Stimulated activated CD4-positive, alpha-beta T cell treated with anti-CD3 and anti-CD28 coated beads, Interleukin-1b, Interleukin-23, amount 100 ng/mL, for 4 hours (primary cell): ENCODE data around the gene DDX10.

ENCODE experiments used
- DNase-seq, 2 donors: peaks; one replicate each; pipeline ENCODE4 v3.0.0-alpha.2; 2020; ENCODE audit warnings: low read depth in 2 of 2

DDX10 gene

GRCh38 chr11:108938604-108939003 is 273.7 kb downstream of the DDX10 start:
- DNase-seq, result no peak

DNA sequence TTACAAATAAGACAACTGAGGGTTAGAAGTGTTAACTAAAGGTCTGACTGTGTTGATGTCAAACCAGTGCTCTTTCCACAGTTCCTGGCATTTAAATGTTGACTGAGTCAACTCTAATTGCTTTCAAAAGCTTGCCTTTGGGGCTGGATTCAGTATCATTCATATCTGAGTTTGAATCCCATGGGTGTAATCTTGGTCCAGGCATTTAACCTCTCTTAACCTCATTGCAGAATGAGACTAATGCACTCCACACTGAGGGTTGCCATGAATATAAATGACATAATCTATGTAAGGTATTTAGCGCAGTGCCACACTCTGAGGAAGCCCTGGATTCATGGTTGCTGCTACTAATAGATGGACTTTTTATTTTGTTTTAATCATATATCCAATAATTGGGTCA is 274.3 kb downstream of the DDX10 start:
- no peak for DNase-seq

- DNase-seq, result no peak
Observed at GRCh38 chr11:108943853-108944252, 279.0 kb downstream of the DDX10 start.

DNA sequence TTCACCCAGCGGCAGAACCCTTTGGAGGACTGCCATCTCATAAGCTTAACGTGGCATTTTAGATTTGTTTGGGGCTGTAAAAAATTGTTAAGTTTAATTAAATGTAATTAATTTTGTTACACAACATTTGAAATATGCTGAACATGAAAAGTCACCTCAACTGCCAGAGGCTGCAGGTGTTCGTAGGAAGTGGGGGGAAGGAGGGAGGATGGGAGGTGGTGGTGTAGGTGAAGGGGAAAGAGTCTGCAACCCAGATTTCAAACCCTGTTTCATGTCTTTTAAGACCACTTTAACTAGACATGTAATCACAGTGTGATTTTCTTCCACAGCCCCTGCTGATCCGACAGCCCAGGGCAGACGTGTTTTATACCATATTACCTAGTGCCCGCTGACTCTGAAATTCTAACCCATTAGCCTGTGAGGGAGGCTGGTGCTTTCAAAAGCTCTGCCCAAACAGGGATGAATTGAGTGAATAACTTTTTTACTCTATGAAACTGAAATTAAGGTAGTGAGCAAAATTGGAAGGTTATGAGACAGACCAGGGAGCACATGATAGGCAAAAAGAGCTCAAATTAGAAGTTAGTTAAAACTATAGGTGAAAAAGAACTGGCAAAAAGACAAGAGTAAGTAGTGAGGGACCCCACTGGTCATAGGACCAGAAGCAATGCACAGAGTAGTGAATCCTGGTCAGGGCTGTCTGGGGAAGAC is 279.8 kb downstream of the DDX10 start:
- DNase-seq, result no peak

DNA sequence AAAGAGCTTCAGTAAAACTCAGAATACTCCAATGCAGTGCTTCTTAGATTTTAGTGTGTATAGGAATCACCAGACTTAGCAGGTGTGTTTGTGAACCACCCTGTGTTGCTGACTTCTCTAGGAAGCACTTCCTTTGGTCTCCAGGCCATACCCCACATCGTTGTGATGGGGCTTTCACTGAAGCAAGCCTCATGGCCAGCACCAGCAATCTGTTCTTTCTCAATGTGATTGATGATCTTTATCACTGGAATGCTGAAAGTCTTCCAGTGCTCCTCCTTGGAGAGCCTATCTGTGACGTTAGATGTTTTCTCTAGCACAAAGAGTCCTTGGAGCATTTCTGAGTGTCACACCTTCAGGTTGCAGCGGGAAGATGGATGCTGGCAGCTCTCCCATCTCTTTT is 280.5 kb downstream of the DDX10 start:
- no peak for DNase-seq

GRCh38 chr11:108947654-108948570 is 283.0 kb downstream of the DDX10 start:
- no peak for DNase-seq

GRCh38 chr11:108958368-108959104 is 293.7 kb downstream of the DDX10 start:
- DNase-seq, result no peak

- no peak for DNase-seq
Observed at GRCh38 chr11:108959105-108959761, 294.4 kb downstream of the DDX10 start.

GRCh38 chr11:108959874-108960273 is 295.0 kb downstream of the DDX10 start:
- no peak for DNase-seq

DNA sequence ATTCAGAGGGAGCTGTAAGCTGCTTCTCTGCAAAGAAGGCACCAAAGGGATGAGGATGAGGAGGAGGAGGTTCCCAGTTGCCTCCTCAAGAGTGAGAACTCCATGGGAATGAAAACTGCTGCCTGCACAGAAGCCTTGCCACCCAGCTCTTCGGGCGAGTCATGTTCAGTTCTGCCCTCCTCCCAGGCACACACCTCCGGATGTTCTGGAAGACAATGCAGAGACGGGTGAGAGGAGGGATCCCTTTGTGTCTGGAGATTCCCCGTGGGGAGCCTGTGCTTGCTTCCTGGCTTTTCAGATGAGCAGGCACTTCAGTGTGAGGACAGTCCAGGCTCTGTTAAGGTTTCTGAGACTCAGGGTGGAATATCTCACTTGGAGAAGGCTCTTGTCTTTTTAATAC is 295.6 kb downstream of the DDX10 start:
- no peak for DNase-seq

DNA sequence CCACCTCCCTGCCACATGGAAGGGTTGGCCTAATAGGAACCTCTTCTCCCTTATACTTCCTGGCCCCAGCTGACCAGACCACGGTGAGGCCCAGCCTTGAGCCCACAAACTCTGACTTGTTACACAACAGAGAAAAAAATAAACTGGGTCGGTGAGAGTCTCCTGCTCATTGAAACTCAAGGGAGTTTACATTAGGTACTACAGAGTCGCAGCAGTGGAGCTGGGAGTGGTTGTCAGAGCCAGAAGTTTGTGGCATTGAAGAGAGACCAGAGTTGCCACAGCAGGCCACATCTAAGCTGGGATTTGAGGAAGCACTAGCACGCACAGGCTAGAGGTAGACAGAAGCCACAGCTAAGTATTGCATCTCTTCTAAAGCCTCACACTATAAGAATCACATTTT is 296.2 kb downstream of the DDX10 start:
- DNase-seq, result no peak

DNA sequence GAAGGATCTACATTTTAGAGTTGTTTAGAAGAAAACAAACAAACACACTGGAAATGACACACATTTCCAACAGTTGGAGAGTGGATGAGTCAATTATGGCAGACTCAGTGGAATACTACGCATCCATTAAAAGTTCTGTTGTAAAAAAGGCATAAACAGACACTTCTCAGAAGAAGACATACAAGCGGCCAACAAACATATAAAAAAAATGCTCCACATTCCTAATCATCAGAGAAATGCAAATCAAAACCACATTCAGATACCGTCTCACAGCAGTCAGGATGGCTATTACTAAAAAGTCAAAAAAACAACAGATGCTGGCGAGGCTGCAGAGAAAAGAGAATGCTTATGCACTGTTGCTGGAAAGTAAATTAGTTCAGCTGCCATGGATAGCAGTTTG is 298.2 kb downstream of the DDX10 start:
- no peak for DNase-seq

DNA sequence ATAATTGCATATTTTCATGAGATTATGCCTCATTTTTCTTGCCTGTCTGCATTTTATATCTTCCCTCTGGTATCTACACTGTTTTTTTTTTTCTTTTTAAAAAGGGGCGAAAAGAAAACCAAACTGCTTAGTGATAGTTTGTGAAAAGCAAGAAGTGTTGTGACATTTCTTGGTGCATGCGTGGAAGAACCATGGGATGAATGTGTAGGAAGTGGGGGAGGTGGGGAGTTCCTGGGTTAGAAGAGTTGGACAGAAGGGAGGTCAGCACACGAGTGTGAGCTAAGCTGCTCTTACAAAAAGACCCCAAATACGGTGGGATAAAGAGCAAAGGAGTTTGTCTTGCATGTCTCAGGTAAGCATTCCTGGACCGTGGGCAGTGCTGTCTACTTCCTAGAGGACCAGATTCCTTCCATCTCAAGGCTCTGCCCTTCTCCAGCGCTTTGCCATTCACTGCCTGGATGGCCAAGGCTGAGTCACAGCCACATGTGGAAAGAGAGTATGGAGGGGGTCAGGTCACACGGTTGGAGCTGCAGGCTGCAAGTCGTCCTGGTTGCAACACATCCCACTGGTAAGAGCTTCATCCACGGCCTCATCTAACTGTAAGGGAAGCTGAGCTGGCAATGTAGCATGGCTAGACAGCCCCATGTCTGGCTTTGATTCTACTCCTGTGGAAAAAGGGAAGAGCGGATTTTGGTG is 300.6 kb downstream of the DDX10 start:
- no peak for DNase-seq

GRCh38 chr11:108966206-108966605 is 301.3 kb downstream of the DDX10 start:
- no peak for DNase-seq

DNA sequence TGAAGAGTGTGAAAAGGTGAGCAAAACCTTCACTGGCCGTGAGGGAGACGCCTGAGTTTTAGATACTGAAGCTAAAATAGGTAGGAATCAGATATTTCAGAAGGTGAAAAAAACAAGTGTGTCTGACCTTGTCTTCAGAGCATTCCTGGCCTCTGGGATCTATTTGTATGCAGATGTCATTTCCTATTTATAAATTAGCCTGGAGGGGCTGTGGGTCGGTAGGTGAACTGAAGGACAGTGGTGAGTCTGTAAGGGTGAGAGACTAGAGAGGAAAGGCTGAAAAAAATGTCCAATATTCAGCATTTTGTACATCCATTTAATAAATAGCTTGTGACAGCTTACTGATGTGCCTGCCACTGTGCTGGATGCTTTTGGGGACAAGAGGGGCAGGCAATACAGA is 302.1 kb downstream of the DDX10 start:
- no peak for DNase-seq

GRCh38 chr11:108967571-108967970 is 302.7 kb downstream of the DDX10 start:
- no peak for DNase-seq

GRCh38 chr11:108970221-108970991 is 305.5 kb downstream of the DDX10 start:
- no peak for DNase-seq

DNA sequence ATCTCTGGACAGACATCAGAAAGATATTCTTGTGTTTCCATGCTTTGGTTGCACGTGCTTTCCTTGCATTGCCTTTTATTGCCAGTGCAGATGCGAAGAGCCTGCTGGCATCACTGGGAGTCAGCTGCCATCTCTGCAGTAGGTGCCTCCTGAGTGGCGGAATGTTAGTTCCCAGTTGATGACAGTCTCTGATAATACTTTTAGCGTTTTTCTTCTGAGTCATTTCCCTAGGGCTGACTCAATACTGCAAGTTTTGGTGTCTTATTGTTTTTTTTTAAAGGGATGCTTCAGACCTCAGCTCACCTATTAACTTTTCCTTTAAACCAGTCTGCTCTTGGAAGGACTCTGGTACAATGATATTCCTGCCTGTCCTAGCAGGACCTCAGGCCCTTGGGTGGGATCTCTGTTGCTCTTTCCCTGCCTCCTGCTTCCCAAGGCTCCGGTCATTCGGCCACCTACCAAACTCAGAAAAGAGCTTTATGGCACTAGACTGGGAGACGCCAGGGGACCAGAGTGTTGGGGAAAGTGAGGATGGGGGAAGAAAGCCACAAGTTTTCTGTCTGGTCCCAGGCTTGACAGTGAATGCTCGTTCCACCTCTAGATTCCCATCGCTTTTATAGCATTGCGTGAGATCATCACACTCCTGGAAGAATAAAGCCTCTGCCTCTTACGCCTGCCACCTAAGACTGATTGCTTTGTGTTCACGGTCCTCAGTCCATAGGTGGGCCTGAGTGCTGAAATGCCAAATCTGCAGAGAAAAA is 308.7 kb downstream of the DDX10 start:
- no peak for DNase-seq

DNA sequence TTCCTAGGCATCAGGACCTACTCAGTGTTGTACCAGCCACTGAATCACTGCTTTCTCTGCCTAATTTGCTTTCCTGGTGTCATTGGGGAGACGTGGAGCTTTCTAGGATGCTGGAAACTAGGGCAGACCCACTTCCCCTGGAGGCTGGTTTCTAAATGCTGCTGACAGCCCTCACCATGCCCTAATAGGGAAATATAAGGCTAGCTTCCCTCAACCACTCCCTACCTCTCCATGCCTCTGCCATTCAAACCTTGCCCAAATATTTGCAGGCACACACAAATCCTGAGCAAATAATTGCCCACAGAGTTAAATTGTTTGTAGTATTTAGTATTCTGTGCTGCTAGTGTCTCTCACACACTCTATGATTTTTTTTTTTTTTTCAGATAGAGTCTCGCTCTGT is 310.2 kb downstream of the DDX10 start:
- no peak for DNase-seq

GRCh38 chr11:108975641-108976071 is 310.8 kb downstream of the DDX10 start:
- no peak for DNase-seq
